Testis (tissue), 3 donors: Measurements from ENCODE around the gene CADPS. TPM values are rescaled to one million over a fixed set of nuclear protein-coding genes. Genes with fewer than 3 reads are reported as not detected.

ENCODE experiments used
- DNase-seq: peaks from one replicate; pipeline ENCODE4 v3.0.0-alpha.2; 2019
- H3K27ac ChIP-seq, 2 donors: fragments of 200-600 bp; sonication (generic); one replicate each; pipeline ENCODE4 v1.5.1; 2019
- H3K27me3 ChIP-seq: fragments of 200-600 bp; sonication (generic); one replicate; pipeline ENCODE4 v1.5.1; 2019
- H3K36me3 ChIP-seq: fragments of 200-600 bp; sonication (generic); one replicate; pipeline ENCODE4 v1.5.1; 2017; ENCODE audit warnings: low read depth; ENCODE audit errors: missing control alignments
- H3K4me1 ChIP-seq: fragments of 200-600 bp; sonication (generic); one replicate; pipeline ENCODE4 v1.5.1; 2019
- H3K4me3 ChIP-seq, 2 donors: fragments of 200-600 bp; sonication (generic); one replicate each; pipeline ENCODE4 v1.5.1; 2017 to 2019
- H3K9me3 ChIP-seq: fragments of 200-600 bp; sonication (generic); one replicate; pipeline ENCODE4 v1.5.1; 2017
- POLR2A ChIP-seq: fragments of 450-650 bp; IDR thresholded peaks from one replicate; pipeline ENCODE4 v1.6.1; 2017; ENCODE audit warnings: antibody characterized with exemption, mild to moderate bottlenecking, moderate library complexity
- WGBS, 2 donors: methylation state at CpG; one replicate each; pipeline ENCODE4 v1.1.5; 2018; 5-methylcytosine and 5-hydroxymethylcytosine counted together
- intact Hi-C: fragments of 100-400 bp; cut with DNase I; formaldehyde crosslinking; loops from one replicate; pipeline ENCODE4 v1.15.1; 2023; ENCODE audit warnings: low total_unique reads
- polyA plus RNA-seq: library from polyadenylated mRNA; stranded (reverse); fragments of 350-450 nt; fragmentation: Illumina TruSeq; extraction: RNeasy Lipid Tissue Mini Kit (QIAGEN cat#74804); gene quantifications from one replicate; pipeline ENCODE4 v1.2.3, GENCODE V29; 2014; ENCODE audit warnings: low read depth, low replicate concordance; ENCODE audit not compliant: insufficient read depth
- total RNA-seq, 2 donors: library from RNA; depleted of rRNA; stranded (reverse); fragments of >200 nt; gene quantifications; one replicate each; pipeline ENCODE4 v1.2.3, GENCODE V29; 2016
- TF ChIP-seq, protein P1 (sequence below), 3 experiments: fragments of 450-650 bp in 2 of 3; fragments of 200-600 bp in 1 of 3; sonication (generic) in 1 of 3; IDR thresholded peaks; one replicate each; pipeline ENCODE4 v1.5.1; 2016 to 2019; ENCODE audit warnings: antibody characterized with exemption in 3 of 3, mild to moderate bottlenecking in 2 of 3, moderate library complexity in 1 of 3

Gene CADPS
- total and polyA plus RNA-seq, 3 donors from 2014 or later = 8.6 to 56.4 (median 21.6) TPM

DNA sequence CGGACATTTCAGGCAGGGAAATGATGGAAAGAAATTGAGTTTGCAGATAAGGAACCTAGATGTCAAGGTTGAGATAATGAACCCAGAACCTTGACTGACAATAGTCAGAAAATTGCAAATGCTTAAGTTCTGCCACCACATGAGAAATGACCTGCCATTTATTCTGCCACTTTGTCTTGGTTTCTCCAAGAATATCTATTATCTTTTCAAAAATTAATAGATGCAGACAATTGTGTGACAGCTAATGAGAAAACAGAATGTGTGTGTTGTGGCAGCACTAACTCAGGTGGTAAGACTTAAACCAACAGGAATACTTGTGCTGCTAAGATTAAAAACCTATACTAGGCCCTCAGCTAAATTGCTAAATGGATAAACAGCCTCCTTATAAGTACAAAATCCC, 52.3 kb downstream of the CADPS start:
- TF ChIP-seq POLR2A = no peak
- TF ChIP-seq, protein P1, sequence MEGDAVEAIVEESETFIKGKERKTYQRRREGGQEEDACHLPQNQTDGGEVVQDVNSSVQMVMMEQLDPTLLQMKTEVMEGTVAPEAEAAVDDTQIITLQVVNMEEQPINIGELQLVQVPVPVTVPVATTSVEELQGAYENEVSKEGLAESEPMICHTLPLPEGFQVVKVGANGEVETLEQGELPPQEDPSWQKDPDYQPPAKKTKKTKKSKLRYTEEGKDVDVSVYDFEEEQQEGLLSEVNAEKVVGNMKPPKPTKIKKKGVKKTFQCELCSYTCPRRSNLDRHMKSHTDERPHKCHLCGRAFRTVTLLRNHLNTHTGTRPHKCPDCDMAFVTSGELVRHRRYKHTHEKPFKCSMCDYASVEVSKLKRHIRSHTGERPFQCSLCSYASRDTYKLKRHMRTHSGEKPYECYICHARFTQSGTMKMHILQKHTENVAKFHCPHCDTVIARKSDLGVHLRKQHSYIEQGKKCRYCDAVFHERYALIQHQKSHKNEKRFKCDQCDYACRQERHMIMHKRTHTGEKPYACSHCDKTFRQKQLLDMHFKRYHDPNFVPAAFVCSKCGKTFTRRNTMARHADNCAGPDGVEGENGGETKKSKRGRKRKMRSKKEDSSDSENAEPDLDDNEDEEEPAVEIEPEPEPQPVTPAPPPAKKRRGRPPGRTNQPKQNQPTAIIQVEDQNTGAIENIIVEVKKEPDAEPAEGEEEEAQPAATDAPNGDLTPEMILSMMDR (IDR thresholded peaks at IDR 0.05) = no peak
- Histone ChIP-seq H3K36me3 (no peaks in the 10 kb centered on the region), H3K4me3 (no peak overlapping the region), H3K27me3 (no peaks in the 10 kb centered on the region), H3K9me3 (no peaks in the 10 kb centered on the region), H3K4me1 (no peaks in the 10 kb centered on the region), H3K27ac (no peak overlapping the region)
- no peak for DNase-seq
- intact Hi-C loops = no loop called here
- 89 to 93% methylated on average over 1 of the region's 1 CpG for WGBS, 2 donors

DNA sequence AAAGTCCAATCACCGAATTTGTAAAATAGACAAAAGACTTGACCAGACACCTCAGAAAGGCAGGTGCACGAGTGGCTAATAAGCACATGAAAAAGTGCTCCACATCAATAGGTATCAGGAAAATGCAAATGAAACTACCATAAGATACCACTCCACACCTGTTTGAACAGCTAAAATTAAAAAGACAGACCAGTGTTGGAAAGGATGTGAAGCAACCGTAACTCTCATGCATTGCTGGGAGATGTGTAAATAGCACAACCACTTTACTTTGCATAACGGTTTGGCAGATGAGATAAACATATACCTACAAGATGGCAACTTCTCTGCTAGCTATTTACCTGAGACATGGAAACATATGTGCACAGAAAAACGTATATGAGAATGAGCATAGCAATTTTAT, 56.9 kb downstream of the CADPS start:
- Histone ChIP-seq H3K4me3 (no peak overlapping the region), H3K27ac (no peak overlapping the region), H3K9me3 (no peaks in the 10 kb centered on the region), H3K4me1 (no peaks in the 10 kb centered on the region), H3K27me3 (no peaks in the 10 kb centered on the region), H3K36me3 (no peaks in the 10 kb centered on the region)
- no peak for DNase-seq
- TF ChIP-seq POLR2A = no peak
- TF ChIP-seq, protein P1 (IDR thresholded peaks at IDR 0.05) = no peak
- intact Hi-C loops = no loop called here
- WGBS, 2 donors = 88 to 90% methylated on average over 5 of the region's 5 CpGs

DNA sequence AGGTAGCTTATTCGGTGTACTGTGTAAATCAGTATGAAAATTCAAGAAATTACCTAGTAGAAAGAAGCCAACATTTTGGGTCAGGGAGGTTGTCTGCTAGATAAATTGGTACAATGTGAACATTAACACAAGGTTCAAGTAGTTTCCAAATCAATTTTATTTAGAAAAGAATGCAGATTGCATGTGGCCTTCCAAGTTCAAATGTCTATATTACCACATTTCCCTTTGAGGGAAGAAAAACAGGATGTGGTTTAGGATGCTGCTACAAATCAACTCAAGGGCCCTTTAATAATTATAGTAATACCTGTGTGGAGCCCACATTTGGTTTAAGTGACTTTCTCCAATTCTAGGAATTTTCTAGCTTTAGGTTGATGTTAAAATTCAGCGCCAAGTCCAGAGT, 57.5 kb downstream of the CADPS start:
- Histone ChIP-seq H3K4me3 (no peak overlapping the region), H3K27me3 (no peaks in the 10 kb centered on the region), H3K36me3 (no peaks in the 10 kb centered on the region), H3K27ac (no peak overlapping the region), H3K4me1 (no peaks in the 10 kb centered on the region), H3K9me3 (no peaks in the 10 kb centered on the region)
- DNase-seq = no peak
- intact Hi-C loops = no loop called here
- 85 to 89% methylated on average over 2 of the region's 2 CpGs for WGBS, 2 donors
- no peak for TF ChIP-seq POLR2A
- TF ChIP-seq, protein P1 (IDR thresholded peaks at IDR 0.05) = no peak

GRCh38 chr3:62815981-62816380, 59.2 kb downstream of the CADPS start:
- Histone ChIP-seq H3K9me3 (no peaks in the 10 kb centered on the region), H3K27me3 (no peaks in the 10 kb centered on the region), H3K4me1 (no peaks in the 10 kb centered on the region), H3K36me3 (no peaks in the 10 kb centered on the region), H3K27ac (no peak overlapping the region), H3K4me3 (no peak overlapping the region)
- no peak for DNase-seq
- intact Hi-C loops = no loop called here
- TF ChIP-seq POLR2A = no peak
- TF ChIP-seq, protein P1 (IDR thresholded peaks at IDR 0.05) = no peak

- no peak for DNase-seq
- H3K9me3 ChIP-seq = no peaks in the 10 kb centered on the region
- H3K36me3 ChIP-seq = no peaks in the 10 kb centered on the region
- no peaks in the 10 kb centered on the region for H3K4me1 ChIP-seq
- intact Hi-C loops = no loop called here
- TF ChIP-seq, protein P1 (IDR thresholded peaks at IDR 0.05) = no peak
- TF ChIP-seq POLR2A = no peak
- no peak overlapping the region for H3K4me3 ChIP-seq
- H3K27me3 ChIP-seq = no peaks in the 10 kb centered on the region
- WGBS, 2 donors = 82 to 89% methylated on average over 3 of the region's 3 CpGs
- H3K27ac ChIP-seq = no peak overlapping the region
Observed at GRCh38 chr3:62812631-62813030, 62.6 kb downstream of the CADPS start.
